Spleen (tissue), 13 donors: ENCODE data around the gene OTOP2. TPM values are rescaled to one million over a fixed set of nuclear protein-coding genes. Genes with fewer than 3 reads are reported as not detected.

Experiments used
- DNase-seq: peaks from one replicate; pipeline ENCODE4 v3.0.0-alpha.2; 2020
- H3K27ac ChIP-seq, 8 donors: fragments of 200-600 bp; sonication (generic) in 7 of 8; 1 replicate in 4 of 8; 2 replicates in 4 of 8; pipeline versions ENCODE4 v1.5.0 to v1.8.0; 2016 to 2021; ENCODE audit warnings: inconsistent platforms in 4 of 8, mild to moderate bottlenecking in 4 of 8, moderate library complexity in 1 of 8
- H3K27me3 ChIP-seq, 7 donors: fragments of 200-600 bp; sonication (generic) in 6 of 7; replicated peaks in 1 of 7; 1 replicate in 4 of 7; 2 replicates in 3 of 7; pipeline versions ENCODE4 v1.5.0 to v1.8.0; 2016 to 2021; ENCODE audit warnings: inconsistent platforms in 3 of 7, mild to moderate bottlenecking in 1 of 7
- H3K36me3 ChIP-seq, 6 donors: fragments of 200-600 bp; sonication (generic) in 5 of 6; 1 replicate in 4 of 6; 2 replicates in 2 of 6; pipeline versions ENCODE4 v1.5.0 to v1.8.0; 2016 to 2021; ENCODE audit warnings: inconsistent platforms in 2 of 6
- H3K4me1 ChIP-seq, 6 donors: fragments of 200-600 bp; sonication (generic) in 5 of 6; 1 replicate in 3 of 6; 2 replicates in 3 of 6; pipeline versions ENCODE4 v1.5.0 to v1.8.0; 2016 to 2021; ENCODE audit warnings: inconsistent platforms in 3 of 6
- H3K4me3 ChIP-seq, 8 donors: fragments of 200-600 bp; sonication (generic) in 7 of 8; 1 replicate in 4 of 8; 2 replicates in 4 of 8; pipeline versions ENCODE4 v1.5.0 to v1.8.0; 2016 to 2021; ENCODE audit warnings: inconsistent platforms in 4 of 8, mild to moderate bottlenecking in 4 of 8, moderate library complexity in 2 of 8
- H3K9me3 ChIP-seq, 8 donors: fragments of 200-600 bp; sonication (generic) in 7 of 8; 1 replicate in 4 of 8; 2 replicates in 4 of 8; pipeline versions ENCODE4 v1.5.0 to v1.8.0; 2016 to 2021; ENCODE audit warnings: inconsistent platforms in 4 of 8
- CTCF ChIP-seq, 11 experiments: fragments of 200-600 bp in 7 of 11; fragments of 450-650 bp in 4 of 11; sonication (generic) in 4 of 11; IDR thresholded peaks in 8 of 11; conservative IDR thresholded peaks in 3 of 11; 1 replicate in 7 of 11; 2 replicates in 4 of 11; pipeline versions ENCODE4 v1.4.0 to v1.8.0; 2016 to 2021; ENCODE audit warnings: antibody characterized with exemption in 11 of 11, inconsistent platforms in 4 of 11, mild to moderate bottlenecking in 1 of 11
- POLR2A ChIP-seq, 3 donors: fragments of 450-650 bp; IDR thresholded peaks; one replicate each; pipeline ENCODE4 v1.5.1; 2017; ENCODE audit warnings: antibody characterized with exemption in 3 of 3, mild to moderate bottlenecking in 1 of 3
- POLR2AphosphoS5 ChIP-seq, 3 donors: sonication (generic); formaldehyde crosslinking; IDR thresholded peaks; one replicate each; pipeline ENCODE4 v1.5.1; 2017; ENCODE audit warnings: antibody characterized with exemption in 3 of 3
- WGBS, 5 donors: extraction: QIAGEN DNeasy Blood & Tissue Kit in 3 of 5; methylation state at CpG; one replicate each; pipeline versions ENCODE4 v1.1.5 to v1.1.7; 2013 to 2018; 5-methylcytosine and 5-hydroxymethylcytosine counted together
- intact Hi-C: fragments of 100-400 bp; cut with DNase I; formaldehyde crosslinking; loops from one replicate; pipeline ENCODE4 v1.15.0; 2023; ENCODE audit warnings: low total_unique reads
- long read RNA-seq, 2 donors: transcript quantifications; one replicate each; lab custom pipeline, GENCODE V29; 2026
- polyA plus RNA-seq, 3 donors: library from polyadenylated mRNA; stranded (reverse); fragments of 200-250 nt; gene quantifications; one replicate each; pipeline ENCODE4 v1.2.1, GENCODE V29; 2013
- total RNA-seq, 7 donors: library from RNA; depleted of rRNA in 3 of 7; stranded (reverse); fragments of >200 nt in 3 of 7; fragmentation: NEBNext Ultra II Directional in 4 of 7; extraction: Animal tissue kit (Norgen Biotek cat#: 25700) in 4 of 7; gene quantifications; one replicate each; pipeline versions ENCODE4 v1.1.0 to v1.2.1, GENCODE V29; 2016 to 2021
- donor health status: healthy with polysubstance abuse.
- donor health status: DM: no; HTN: no; CAD: no; lungs with moderate emphysema.
- donor health status: DM: no; HTN: no; CAD: no.
- donor health status: Bipolar disorder and iron deficiency.
- donor health status: healthy.
- donor health status: DM: no; HTN: no; CAD: no.
- donor health status: DM: yes; HTN: yes; CAD: no.

The OTOP2 gene
- total RNA-seq (not detected), polyA plus RNA-seq (not detected)
- long read RNA-seq, donor 1: 0 reads
- long read RNA-seq, donor 2: 0 reads

- no peaks in the 10 kb centered on the region for H3K36me3 ChIP-seq
- DNase-seq: peak; percentile 80
- H3K4me1 ChIP-seq: peaks cover 15 to 30% (median 24%) of the 10 kb centered on the region in 6 donors
- H3K4me3 ChIP-seq: peak within 1 kb of the TSS in 6 of 8 donors; percentile 21 to 67 (median 29)
- H3K9me3 ChIP-seq: no peaks in the 10 kb centered on the region
- intact Hi-C loops: no loop called here
- 3 to 6% (median 4%) methylated on average over 27 to 54 of the region's 54 CpGs for WGBS, 5 donors
- no peak within 1 kb of the TSS for H3K27ac ChIP-seq
- H3K27me3 ChIP-seq: peaks cover 5 to 95% (median 73%) of the 10 kb centered on the region in 7 donors
- TF ChIP-seq CTCF (IDR thresholded peaks at IDR 0.05 in 8 of 11, conservative IDR thresholded peaks at IDR 0.05 in 3 of 11) (no peak), POLR2AphosphoS5 (IDR thresholded peaks at IDR 0.05) (no peak), POLR2A (IDR thresholded peaks at IDR 0.05) (no peak)
These were observed at the start of gene OTOP2 for GRCh38 chr17:74924250-74924948. Gene OTOP2 (plus strand): TSS chr17:74924273. CDS start chr17:74924633, 360 bp downstream.

DNA sequence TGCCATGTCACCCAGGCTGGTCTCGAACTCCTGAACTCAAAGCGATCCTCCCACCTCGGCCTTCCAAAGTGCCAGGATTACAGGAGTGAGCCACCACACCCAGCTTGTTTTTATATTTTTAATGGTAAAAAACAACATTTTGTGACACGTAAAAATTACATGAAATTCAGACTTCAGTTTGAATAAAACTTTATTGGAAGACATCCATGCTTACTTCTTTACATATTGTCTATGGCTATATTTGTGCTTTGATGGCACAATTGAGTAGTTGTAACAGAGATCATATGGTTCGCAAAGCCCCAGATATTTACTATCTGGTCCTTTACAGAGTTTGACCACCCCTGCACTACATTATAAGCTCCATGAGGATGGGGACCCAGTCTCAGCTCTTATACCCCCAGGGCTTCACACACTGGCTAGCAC lies 49.4 kb upstream of the OTOP2 start:
- TF ChIP-seq POLR2A (IDR thresholded peaks at IDR 0.05) (no peak), CTCF (IDR thresholded peaks at IDR 0.05 in 8 of 11, conservative IDR thresholded peaks at IDR 0.05 in 3 of 11) (no peak), POLR2AphosphoS5 (IDR thresholded peaks at IDR 0.05) (no peak)
- Histone ChIP-seq H3K27ac (no peak overlapping the region), H3K4me1 (peaks cover 3 to 58% (median 37%) of the 10 kb centered on the region in 6 donors), H3K9me3 (no peaks in the 10 kb centered on the region), H3K4me3 (no peak overlapping the region), H3K36me3 (no peaks in the 10 kb centered on the region), H3K27me3 (no peaks in the 10 kb centered on the region)
- intact Hi-C loops: no loop called here
- 92 to 98% (median 97%) methylated on average over 5 of the region's 5 CpGs for WGBS, 5 donors
- DNase-seq: no peak

GRCh38 chr17:74875155-74875976 lies 48.7 kb upstream of the OTOP2 start:
- no peaks in the 10 kb centered on the region for H3K9me3 ChIP-seq
- no peaks in the 10 kb centered on the region for H3K27me3 ChIP-seq
- WGBS, 5 donors: 71 to 87% (median 79%) methylated on average over 5 of the region's 5 CpGs
- H3K4me3 ChIP-seq: no peak overlapping the region
- intact Hi-C loops: no loop called here
- DNase-seq: no peak
- H3K27ac ChIP-seq: no peak overlapping the region
- H3K4me1 ChIP-seq: peaks cover 3 to 58% (median 34%) of the 10 kb centered on the region in 6 donors
- H3K36me3 ChIP-seq: no peaks in the 10 kb centered on the region
- TF ChIP-seq POLR2AphosphoS5 (IDR thresholded peaks at IDR 0.05) (no peak), CTCF (IDR thresholded peaks at IDR 0.05 in 8 of 11, conservative IDR thresholded peaks at IDR 0.05 in 3 of 11) (no peak), POLR2A (IDR thresholded peaks at IDR 0.05) (no peak)
